HUES48 (cell line): ENCODE results near the gene A2ML1.
"Not testable (repeated sequence)": the region's sequence is repeated elsewhere in the genome, so short reads cannot be mapped to it uniquely, and the experiment has no call there.

Experiments used
- H3K27ac ChIP-seq: one replicate; pipeline ENCODE4 v1.7.0; 2013; ENCODE audit warnings: low read depth, low read length, inconsistent platforms
- H3K27me3 ChIP-seq: 2 replicates; pipeline ENCODE4 v1.6.1; 2013; ENCODE audit warnings: mild to moderate bottlenecking, low read length; ENCODE audit not compliant: control insufficient read depth, insufficient read depth
- H3K36me3 ChIP-seq: 2 replicates; pipeline ENCODE4 v1.6.1; 2013; ENCODE audit warnings: low read length; ENCODE audit not compliant: control insufficient read depth, insufficient read depth
- H3K4me1 ChIP-seq: 2 replicates; pipeline ENCODE4 v1.6.1; 2013; ENCODE audit warnings: mild to moderate bottlenecking, low read length; ENCODE audit not compliant: control insufficient read depth, insufficient read depth
- H3K4me3 ChIP-seq: 2 replicates; pipeline ENCODE4 v1.5.1; 2013; ENCODE audit warnings: mild to moderate bottlenecking, low read depth, low read length
- H3K9ac ChIP-seq: 2 replicates; pipeline ENCODE4 v1.6.1; 2013; ENCODE audit warnings: mild to moderate bottlenecking, low read depth, low read length, moderate library complexity
- H3K9me3 ChIP-seq: 2 replicates; pipeline ENCODE4 v1.6.1; 2013; ENCODE audit warnings: low read length; ENCODE audit not compliant: control insufficient read depth, insufficient read depth

Gene A2ML1

DNA sequence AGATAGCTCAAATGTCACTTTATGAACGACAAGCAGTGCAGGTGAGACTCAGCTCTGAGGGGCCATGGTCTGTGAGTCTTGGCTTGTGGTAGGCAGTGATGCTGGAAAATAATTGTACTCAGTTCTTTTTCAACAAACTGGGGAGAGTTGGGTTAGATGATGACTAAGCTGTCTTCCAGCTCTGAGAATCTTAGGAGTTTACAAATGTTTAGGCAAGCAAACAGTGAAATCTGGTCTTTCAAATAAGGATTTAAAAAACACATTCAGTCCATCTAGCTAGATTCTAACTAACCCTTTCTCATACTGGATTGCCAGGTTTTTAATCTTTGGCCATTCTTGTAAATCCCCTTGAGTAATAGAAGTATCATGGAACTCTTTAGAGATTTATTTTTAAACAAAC, 95.3 kb downstream of the A2ML1 start:
- peak overlapping the region; percentile 99 for H3K4me3 ChIP-seq
- peaks cover 69% of the 10 kb centered on the region for H3K36me3 ChIP-seq
- H3K4me1 ChIP-seq = peaks cover 29% of the 10 kb centered on the region
- H3K27me3 ChIP-seq = no peaks in the 10 kb centered on the region
- H3K9me3 ChIP-seq = no peaks in the 10 kb centered on the region
- H3K9ac ChIP-seq = peak overlapping the region; percentile 29; the same call in 1 of the 2 replicates
- H3K27ac ChIP-seq = no peak overlapping the region

DNA sequence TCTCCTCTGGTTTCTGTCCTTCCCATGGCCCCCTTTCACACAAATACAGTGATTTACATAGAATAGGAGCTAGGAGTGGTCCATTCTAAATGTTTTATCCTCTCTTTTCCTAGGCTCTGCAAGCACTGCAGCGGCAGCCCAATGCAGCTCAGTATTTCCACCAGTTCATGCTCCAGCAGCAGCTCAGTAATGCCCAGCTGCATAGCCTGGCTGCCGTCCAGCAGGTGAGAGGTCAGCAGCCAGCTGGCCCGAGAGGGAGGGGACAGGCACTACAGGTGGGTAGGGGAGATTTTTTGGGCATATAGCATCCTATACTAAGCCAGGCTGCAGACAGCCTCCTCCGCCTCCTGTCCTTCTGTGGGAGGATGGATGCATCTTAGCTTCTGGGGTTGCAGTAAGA, 97.2 kb downstream of the A2ML1 start:
- H3K27ac ChIP-seq, H3K4me3 ChIP-seq, H3K9ac ChIP-seq, H3K9me3 ChIP-seq, H3K27me3 ChIP-seq: not testable (repeated sequence)
- Histone ChIP-seq H3K36me3 (peaks cover 86% of the 10 kb centered on the region), H3K4me1 (peaks cover 19% of the 10 kb centered on the region)

DNA sequence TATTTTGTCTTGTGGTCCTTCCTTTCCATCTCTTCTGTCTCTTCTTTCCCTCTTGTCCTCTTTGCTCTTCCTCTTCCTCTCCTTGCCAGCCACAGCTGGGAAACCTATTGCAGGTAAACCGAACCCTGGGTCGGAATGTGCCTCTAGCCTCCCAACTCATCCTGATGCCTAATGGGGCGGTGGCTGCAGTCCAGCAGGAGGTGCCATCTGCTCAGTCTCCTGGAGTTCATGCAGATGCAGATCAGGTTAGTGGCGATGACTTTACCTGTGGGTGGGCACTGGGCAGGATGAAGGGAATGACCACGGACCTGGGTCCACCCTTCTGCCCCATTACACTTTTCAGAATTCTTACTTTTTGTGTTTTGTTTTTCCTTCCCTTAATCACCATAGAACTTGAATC, 100.1 kb downstream of the A2ML1 start:
- Histone ChIP-seq H3K9ac (no peak overlapping the region), H3K4me1 (peaks cover 11% of the 10 kb centered on the region; the same call in 1 of the 2 replicates), H3K27me3 (no peaks in the 10 kb centered on the region), H3K4me3 (no peak overlapping the region), H3K36me3 (peaks cover 98% of the 10 kb centered on the region), H3K9me3 (no peaks in the 10 kb centered on the region), H3K27ac (no peak overlapping the region)
